Ishikawa (cell line): Measurements from ENCODE around the gene ADAD1.

Experiments used
- CEBPB ChIP-seq: IDR thresholded peaks from 2 replicates; pipeline ENCODE4 v1.6.1; 2012
- CREB1 ChIP-seq: IDR thresholded peaks from 2 replicates; pipeline ENCODE4 v1.6.1; 2012; ENCODE audit warnings: low read depth
- EP300 ChIP-seq: IDR thresholded peaks from 2 replicates; pipeline ENCODE4 v1.6.1; 2012; ENCODE audit warnings: borderline replicate concordance
- NFIC ChIP-seq: IDR thresholded peaks from 2 replicates; pipeline ENCODE4 v1.6.1; 2012
- TAF1 ChIP-seq: IDR thresholded peaks from 2 replicates; pipeline ENCODE4 v1.6.1; 2012; ENCODE audit warnings: low read depth, mild to moderate bottlenecking
- TCF12 ChIP-seq: IDR thresholded peaks from 2 replicates; pipeline ENCODE4 v1.6.1; 2012; ENCODE audit warnings: low read depth
- TEAD4 ChIP-seq: IDR thresholded peaks from 2 replicates; pipeline ENCODE4 v1.6.1; 2012
- YY1 ChIP-seq: IDR thresholded peaks from 2 replicates; pipeline ENCODE4 v1.6.1; 2012; ENCODE audit warnings: low read depth
- TF ChIP-seq, protein P1 (sequence below): IDR thresholded peaks from 2 replicates; pipeline ENCODE4 v1.6.1; 2012
- TF ChIP-seq, protein P2 (sequence below): IDR thresholded peaks from 2 replicates; pipeline ENCODE4 v1.6.1; 2012; ENCODE audit warnings: low read depth, mild to moderate bottlenecking

DNA sequence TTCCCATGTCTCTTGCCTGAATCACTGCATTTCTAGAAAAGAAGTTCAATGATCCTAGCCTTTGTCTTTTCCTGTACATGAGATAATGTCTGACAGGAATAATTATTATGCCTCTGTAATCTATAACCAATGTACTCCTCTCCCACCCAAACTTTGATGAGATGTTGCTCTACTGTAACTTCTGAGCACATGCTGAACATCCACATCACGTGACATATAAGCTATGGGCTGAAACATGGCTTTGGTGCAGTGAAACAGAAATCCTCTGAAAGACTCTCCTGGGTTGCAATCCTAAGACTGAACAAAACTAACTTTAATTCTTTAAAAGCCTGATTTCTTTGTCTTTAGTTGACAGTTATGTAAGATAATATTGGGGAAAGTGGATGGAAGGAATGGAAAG, 1.5 kb upstream of the ADAD1 start:
- TF ChIP-seq CEBPB (no peak), TAF1 (no peak), EP300 (no peak), CREB1 (no peak), TEAD4 (no peak), NFIC (no peak), YY1 (no peak), TCF12 (no peak)
- TF ChIP-seq, protein P1, sequence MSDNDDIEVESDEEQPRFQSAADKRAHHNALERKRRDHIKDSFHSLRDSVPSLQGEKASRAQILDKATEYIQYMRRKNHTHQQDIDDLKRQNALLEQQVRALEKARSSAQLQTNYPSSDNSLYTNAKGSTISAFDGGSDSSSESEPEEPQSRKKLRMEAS, result no peak
- TF ChIP-seq, protein P2, sequence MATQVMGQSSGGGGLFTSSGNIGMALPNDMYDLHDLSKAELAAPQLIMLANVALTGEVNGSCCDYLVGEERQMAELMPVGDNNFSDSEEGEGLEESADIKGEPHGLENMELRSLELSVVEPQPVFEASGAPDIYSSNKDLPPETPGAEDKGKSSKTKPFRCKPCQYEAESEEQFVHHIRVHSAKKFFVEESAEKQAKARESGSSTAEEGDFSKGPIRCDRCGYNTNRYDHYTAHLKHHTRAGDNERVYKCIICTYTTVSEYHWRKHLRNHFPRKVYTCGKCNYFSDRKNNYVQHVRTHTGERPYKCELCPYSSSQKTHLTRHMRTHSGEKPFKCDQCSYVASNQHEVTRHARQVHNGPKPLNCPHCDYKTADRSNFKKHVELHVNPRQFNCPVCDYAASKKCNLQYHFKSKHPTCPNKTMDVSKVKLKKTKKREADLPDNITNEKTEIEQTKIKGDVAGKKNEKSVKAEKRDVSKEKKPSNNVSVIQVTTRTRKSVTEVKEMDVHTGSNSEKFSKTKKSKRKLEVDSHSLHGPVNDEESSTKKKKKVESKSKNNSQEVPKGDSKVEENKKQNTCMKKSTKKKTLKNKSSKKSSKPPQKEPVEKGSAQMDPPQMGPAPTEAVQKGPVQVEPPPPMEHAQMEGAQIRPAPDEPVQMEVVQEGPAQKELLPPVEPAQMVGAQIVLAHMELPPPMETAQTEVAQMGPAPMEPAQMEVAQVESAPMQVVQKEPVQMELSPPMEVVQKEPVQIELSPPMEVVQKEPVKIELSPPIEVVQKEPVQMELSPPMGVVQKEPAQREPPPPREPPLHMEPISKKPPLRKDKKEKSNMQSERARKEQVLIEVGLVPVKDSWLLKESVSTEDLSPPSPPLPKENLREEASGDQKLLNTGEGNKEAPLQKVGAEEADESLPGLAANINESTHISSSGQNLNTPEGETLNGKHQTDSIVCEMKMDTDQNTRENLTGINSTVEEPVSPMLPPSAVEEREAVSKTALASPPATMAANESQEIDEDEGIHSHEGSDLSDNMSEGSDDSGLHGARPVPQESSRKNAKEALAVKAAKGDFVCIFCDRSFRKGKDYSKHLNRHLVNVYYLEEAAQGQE, result no peak
